Measurements from ENCODE around the gene CHTF18.

The CHTF18 gene

GRCh38 chr16:794853-795466 is 6.5 kb downstream of the CHTF18 start:
- DNase-seq = no peak

GRCh38 chr16:795580-796229 is 7.3 kb downstream of the CHTF18 start:
- DNase-seq = no peak

- no peak for DNase-seq
These were observed 8.1 kb downstream of the CHTF18 start for GRCh38 chr16:796296-797119.

- DNase-seq = no peak
These were observed 8.7 kb downstream of the CHTF18 start for GRCh38 chr16:797120-797420.

GRCh38 chr16:797686-798085 is 9.3 kb downstream of the CHTF18 start:
- DNase-seq = no peak

- DNase-seq = no peak
These were observed 10.2 kb downstream of the CHTF18 start for GRCh38 chr16:798666-799065.

- no peak for DNase-seq
These were observed 10.9 kb downstream of the CHTF18 start for GRCh38 chr16:799111-799947.

- DNase-seq = no peak
These were observed 11.8 kb downstream of the CHTF18 start, which contains the start of gene GNG13 for GRCh38 chr16:799948-800833. Gene GNG13, minus strand, starts transcription at chr16:800734. Its CDS starts 1,657 bp downstream, at chr16:799077.

- no peak for DNase-seq
These were observed 12.6 kb downstream of the CHTF18 start for GRCh38 chr16:800834-801511.

- no peak for DNase-seq
These were observed 13.4 kb downstream of the CHTF18 start for GRCh38 chr16:801584-802363.

GRCh38 chr16:802461-802860 is 14.0 kb downstream of the CHTF18 start:
- DNase-seq = no peak

- no peak for DNase-seq
These were observed 14.7 kb downstream of the CHTF18 start for GRCh38 chr16:802914-803753.

- no peak for DNase-seq
These were observed 15.3 kb downstream of the CHTF18 start for GRCh38 chr16:803754-804080.

- no peak for DNase-seq
These were observed 16.0 kb downstream of the CHTF18 start for GRCh38 chr16:804193-805048.

- DNase-seq = no peak
These were observed 17.1 kb downstream of the CHTF18 start for GRCh38 chr16:805474-805873.

GRCh38 chr16:807347-808084 is 19.1 kb downstream of the CHTF18 start:
- DNase-seq = peak; percentile 83

- no peak for DNase-seq
These were observed 19.6 kb downstream of the CHTF18 start for GRCh38 chr16:808085-808386.

- peak; percentile 34 for DNase-seq
These were observed 24.9 kb downstream of the CHTF18 start for GRCh38 chr16:813204-813915.
